HepG2 (cell line): ENCODE measurements around the gene KDM3B. TPM values are rescaled to one million over a fixed set of nuclear protein-coding genes. Genes with fewer than 3 reads are reported as not detected.
A peak's percentile ranks its signal among the peaks of the same experiment; 100 is the strongest.

Source experiments
- ARNT2 ChIP-seq: sonication (generic); formaldehyde crosslinking; IDR thresholded peaks from 2 replicates; pipeline ENCODE4 v1.8.0; 2022; ENCODE audit warnings: mild to moderate bottlenecking, low read depth, missing genetic modification reagents, moderate library complexity
- CCAR2 ChIP-seq: fragments of 200-400 bp; formaldehyde crosslinking; optimal IDR thresholded peaks from 2 replicates; pipeline ENCODE3; 2018; ENCODE audit warnings: low read depth, mild to moderate bottlenecking, low read length, moderate library complexity
- CCDC6 ChIP-seq: sonication (generic); formaldehyde crosslinking; IDR thresholded peaks from 2 replicates; pipeline ENCODE4 v1.8.1; 2022; ENCODE audit warnings: mild to moderate bottlenecking, missing genetic modification reagents, moderate library complexity
- FOXA3 ChIP-seq: IDR thresholded peaks from 2 replicates; pipeline ENCODE4 v1.6.1; 2016; ENCODE audit warnings: missing genetic modification reagents, missing compliant biosample characterization
- HCFC1 ChIP-seq: fragments of 150-350 bp; IDR thresholded peaks from 2 replicates; pipeline ENCODE4 v1.6.1; 2014; ENCODE audit warnings: low read depth, low read length
- MATR3 ChIP-seq: sonication (generic); formaldehyde crosslinking; IDR thresholded peaks from 2 replicates; pipeline ENCODE4 v1.4.0; 2020; ENCODE audit warnings: missing genetic modification reagents
- MTF2 ChIP-seq: sonication (generic); formaldehyde crosslinking; IDR thresholded peaks from 2 replicates; pipeline ENCODE4 v1.5.0; 2020; ENCODE audit warnings: missing genetic modification reagents, borderline replicate concordance
- PLSCR1 ChIP-seq: sonication (generic); formaldehyde crosslinking; IDR thresholded peaks from 2 replicates; pipeline ENCODE4 v1.5.0; 2020; ENCODE audit warnings: missing genetic modification reagents, mild to moderate bottlenecking, borderline replicate concordance
- PRPF4 ChIP-seq: fragments of 200-400 bp; formaldehyde crosslinking; IDR thresholded peaks from 2 replicates; pipeline ENCODE4 v1.6.1; 2016; ENCODE audit warnings: low read length, low read depth; ENCODE audit not compliant: poor library complexity, severe bottlenecking
- RFX3 ChIP-seq: IDR thresholded peaks from 2 replicates; pipeline ENCODE4 v1.6.1; 2016; ENCODE audit warnings: missing biosample characterization, missing genetic modification reagents
- SNAPC5 ChIP-seq: sonication (generic); formaldehyde crosslinking; IDR thresholded peaks from 2 replicates; pipeline ENCODE4 v1.8.1; 2023; ENCODE audit warnings: mild to moderate bottlenecking, missing genetic modification reagents, borderline replicate concordance
- ZFP41 ChIP-seq: sonication (generic); formaldehyde crosslinking; IDR thresholded peaks from 2 replicates; pipeline ENCODE4 v1.4.0; 2020; ENCODE audit warnings: mild to moderate bottlenecking, missing genetic modification reagents, borderline replicate concordance
- ZFP62 ChIP-seq: sonication (generic); formaldehyde crosslinking; IDR thresholded peaks from 2 replicates; pipeline ENCODE4 v1.4.0; 2020; ENCODE audit warnings: missing genetic modification reagents
- ZNF274 ChIP-seq: sonication (generic); formaldehyde crosslinking; IDR thresholded peaks from 2 replicates; pipeline ENCODE4 v1.5.1; 2020; ENCODE audit warnings: mild to moderate bottlenecking, missing genetic modification reagents
- ZNF333 ChIP-seq: sonication (generic); formaldehyde crosslinking; IDR thresholded peaks from 2 replicates; pipeline ENCODE4 v1.4.0; 2020; ENCODE audit warnings: mild to moderate bottlenecking, missing genetic modification reagents, borderline replicate concordance
- ZNF549 ChIP-seq: sonication (generic); formaldehyde crosslinking; IDR thresholded peaks from 2 replicates; pipeline ENCODE4 v1.5.0; 2020; ENCODE audit warnings: missing genetic modification reagents
- ZNF691 ChIP-seq: sonication (generic); formaldehyde crosslinking; IDR thresholded peaks from 2 replicates; pipeline ENCODE4 v1.4.0; 2020; ENCODE audit warnings: missing genetic modification reagents, low read depth, mild to moderate bottlenecking, borderline replicate concordance
- ZNF724P ChIP-seq: sonication (generic); formaldehyde crosslinking; IDR thresholded peaks from 2 replicates; pipeline ENCODE4 v1.8.0; 2022; ENCODE audit warnings: missing genetic modification reagents, borderline replicate concordance
- polyA plus RNA-seq, 8 experiments: library from polyadenylated mRNA; depleted of rRNA in 3 of 8; stranded (reverse) in 7 of 8; unstranded in 1 of 8; fragments of >200 nt; fragmentation: Illumina TruSeq in 4 of 8; extraction: Trizol in 4 of 8; gene quantifications; 2 replicates each; pipeline versions ENCODE4 v1.2.1 to v1.2.3, GENCODE V29; 2011 to 2016; ENCODE audit warnings: low read depth in 4 of 8, missing spikeins in 1 of 8, mixed read lengths in 1 of 8; ENCODE audit not compliant: insufficient read depth in 1 of 8
- total RNA-seq, 5 experiments: library from RNA; depleted of rRNA; stranded (reverse); fragments of >200 nt; fragmentation: Illumina TruSeq; extraction: Trizol; gene quantifications; 2 replicates each; pipeline ENCODE4 v1.2.3, GENCODE V29; 2016; ENCODE audit warnings: low read depth in 1 of 5
- TF ChIP-seq, protein P1 (sequence below): sonication (generic); formaldehyde crosslinking; IDR thresholded peaks from 2 replicates; pipeline ENCODE4 v1.4.0; 2020; ENCODE audit warnings: missing genetic modification reagents, borderline replicate concordance
- TF ChIP-seq, protein P2 (sequence below): sonication (generic); formaldehyde crosslinking; IDR thresholded peaks from 2 replicates; pipeline ENCODE4 v1.8.1; 2023; ENCODE audit warnings: mild to moderate bottlenecking, missing genetic modification reagents

The KDM3B gene
- total and polyA plus RNA-seq, 2 of the 13 experiments (the other 11 are each of a cell fraction or from before 2014, with no cell fraction given) = 19.7 to 34.3 TPM

DNA sequence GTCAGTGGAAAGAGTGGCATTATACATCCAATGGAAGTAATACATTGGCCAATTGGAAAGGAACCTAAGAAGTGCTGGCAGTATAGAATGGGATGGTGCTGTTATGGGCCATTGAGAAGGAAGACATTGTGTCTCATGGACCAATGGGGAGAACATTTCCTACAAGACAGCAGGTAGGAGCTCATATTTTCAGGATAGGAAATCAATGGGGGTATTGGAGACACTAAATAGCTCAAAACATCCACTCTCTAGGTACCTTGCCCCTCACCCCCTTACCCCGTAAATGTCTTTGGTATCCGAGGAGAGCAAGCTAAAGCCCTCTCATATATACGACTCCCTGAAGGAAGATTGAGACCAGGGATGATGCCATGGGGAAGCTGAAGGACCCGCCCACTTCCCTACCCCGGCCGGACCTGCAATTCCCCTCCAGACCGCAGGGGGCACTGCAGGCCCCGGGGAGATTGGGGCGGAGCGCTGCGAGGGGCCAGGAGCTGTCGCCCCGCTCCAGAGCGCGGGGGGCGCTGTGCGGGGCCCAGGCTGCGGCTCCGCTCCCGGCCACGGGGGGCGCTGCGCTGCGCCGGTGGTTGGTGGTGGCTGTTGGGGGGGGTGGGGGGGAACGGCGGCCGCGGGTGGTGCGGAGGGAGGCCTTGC lies at the start of gene KDM3B (continued):
- TF ChIP-seq ZNF549 (CRISPR knock-in tag) = no peak
- no peak for TF ChIP-seq RFX3
- peak; percentile 67 for TF ChIP-seq FOXA3 (CRISPR knock-in tag)
- TF ChIP-seq ZNF691 = no peak
- peak; percentile 50 for TF ChIP-seq HCFC1
- TF ChIP-seq CCDC6 (CRISPR knock-in tag) = no peak
- no peak for TF ChIP-seq SNAPC5
- TF ChIP-seq PLSCR1 = no peak
- TF ChIP-seq, protein P1, sequence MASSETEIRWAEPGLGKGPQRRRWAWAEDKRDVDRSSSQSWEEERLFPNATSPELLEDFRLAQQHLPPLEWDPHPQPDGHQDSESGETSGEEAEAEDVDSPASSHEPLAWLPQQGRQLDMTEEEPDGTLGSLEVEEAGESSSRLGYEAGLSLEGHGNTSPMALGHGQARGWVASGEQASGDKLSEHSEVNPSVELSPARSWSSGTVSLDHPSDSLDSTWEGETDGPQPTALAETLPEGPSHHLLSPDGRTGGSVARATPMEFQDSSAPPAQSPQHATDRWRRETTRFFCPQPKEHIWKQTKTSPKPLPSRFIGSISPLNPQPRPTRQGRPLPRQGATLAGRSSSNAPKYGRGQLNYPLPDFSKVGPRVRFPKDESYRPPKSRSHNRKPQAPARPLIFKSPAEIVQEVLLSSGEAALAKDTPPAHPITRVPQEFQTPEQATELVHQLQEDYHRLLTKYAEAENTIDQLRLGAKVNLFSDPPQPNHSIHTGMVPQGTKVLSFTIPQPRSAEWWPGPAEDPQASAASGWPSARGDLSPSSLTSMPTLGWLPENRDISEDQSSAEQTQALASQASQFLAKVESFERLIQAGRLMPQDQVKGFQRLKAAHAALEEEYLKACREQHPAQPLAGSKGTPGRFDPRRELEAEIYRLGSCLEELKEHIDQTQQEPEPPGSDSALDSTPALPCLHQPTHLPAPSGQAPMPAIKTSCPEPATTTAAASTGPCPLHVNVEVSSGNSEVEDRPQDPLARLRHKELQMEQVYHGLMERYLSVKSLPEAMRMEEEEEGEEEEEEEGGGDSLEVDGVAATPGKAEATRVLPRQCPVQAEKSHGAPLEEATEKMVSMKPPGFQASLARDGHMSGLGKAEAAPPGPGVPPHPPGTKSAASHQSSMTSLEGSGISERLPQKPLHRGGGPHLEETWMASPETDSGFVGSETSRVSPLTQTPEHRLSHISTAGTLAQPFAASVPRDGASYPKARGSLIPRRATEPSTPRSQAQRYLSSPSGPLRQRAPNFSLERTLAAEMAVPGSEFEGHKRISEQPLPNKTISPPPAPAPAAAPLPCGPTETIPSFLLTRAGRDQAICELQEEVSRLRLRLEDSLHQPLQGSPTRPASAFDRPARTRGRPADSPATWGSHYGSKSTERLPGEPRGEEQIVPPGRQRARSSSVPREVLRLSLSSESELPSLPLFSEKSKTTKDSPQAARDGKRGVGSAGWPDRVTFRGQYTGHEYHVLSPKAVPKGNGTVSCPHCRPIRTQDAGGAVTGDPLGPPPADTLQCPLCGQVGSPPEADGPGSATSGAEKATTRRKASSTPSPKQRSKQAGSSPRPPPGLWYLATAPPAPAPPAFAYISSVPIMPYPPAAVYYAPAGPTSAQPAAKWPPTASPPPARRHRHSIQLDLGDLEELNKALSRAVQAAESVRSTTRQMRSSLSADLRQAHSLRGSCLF = no peak
- TF ChIP-seq ZFP62 = no peak
- 0 out of 2 replicates have a peak, but pooled peaks have one; percentile 56 for TF ChIP-seq ARNT2 (CRISPR knock-in tag)
- TF ChIP-seq, protein P2, sequence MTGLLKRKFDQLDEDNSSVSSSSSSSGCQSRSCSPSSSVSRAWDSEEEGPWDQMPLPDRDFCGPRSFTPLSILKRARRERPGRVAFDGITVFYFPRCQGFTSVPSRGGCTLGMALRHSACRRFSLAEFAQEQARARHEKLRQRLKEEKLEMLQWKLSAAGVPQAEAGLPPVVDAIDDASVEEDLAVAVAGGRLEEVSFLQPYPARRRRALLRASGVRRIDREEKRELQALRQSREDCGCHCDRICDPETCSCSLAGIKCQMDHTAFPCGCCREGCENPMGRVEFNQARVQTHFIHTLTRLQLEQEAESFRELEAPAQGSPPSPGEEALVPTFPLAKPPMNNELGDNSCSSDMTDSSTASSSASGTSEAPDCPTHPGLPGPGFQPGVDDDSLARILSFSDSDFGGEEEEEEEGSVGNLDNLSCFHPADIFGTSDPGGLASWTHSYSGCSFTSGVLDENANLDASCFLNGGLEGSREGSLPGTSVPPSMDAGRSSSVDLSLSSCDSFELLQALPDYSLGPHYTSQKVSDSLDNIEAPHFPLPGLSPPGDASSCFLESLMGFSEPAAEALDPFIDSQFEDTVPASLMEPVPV (CRISPR knock-in tag) = 0 out of 2 replicates have a peak, but pooled peaks have one; percentile 48
- no peak for TF ChIP-seq ZFP41 (CRISPR knock-in tag)
- TF ChIP-seq MATR3 = no peak
- TF ChIP-seq ZNF724P = 0 out of 2 replicates have a peak, but pooled peaks have one; percentile 57
- peak; percentile 67 for TF ChIP-seq CCAR2
- no peak for TF ChIP-seq ZNF274 (CRISPR knock-in tag)
- TF ChIP-seq ZNF333 (CRISPR knock-in tag) = no peak
- no peak for TF ChIP-seq PRPF4
- TF ChIP-seq MTF2 = no peak
